K562 (cell line): Measurements from ENCODE around the gene PARD3B. TPM values are rescaled to one million over a fixed set of nuclear protein-coding genes. Genes with fewer than 3 reads are reported as not detected.

ENCODE experiments used
- ATAC-seq: fragments of 200-7000 bp; cut with Tn5 transposase; 3 replicates; pipeline ENCODE4 v1.9.1; 2020; ENCODE audit warnings: moderate library complexity
- BruUV-seq: library from RNA; stranded (reverse); fragments of 400-500 nt; replicated peaks from 2 replicates; lab custom pipeline; 2021; lab: Mats Ljungman, UMichigan
- CTCF ChIA-PET: fragments of 300-600 bp; formaldehyde crosslinking; extraction: SDS; loops from one replicate; lab custom pipeline; 2021; ENCODE audit warnings: low intra/inter-chr PET ratio; lab: Yijun Ruan, JAX
- POLR2A ChIA-PET: fragments of 300-600, 350-650 bp; sonication (Branson Sonifier 250); formaldehyde crosslinking; extraction: SDS; loops from one replicate; lab custom pipeline; 2021; ENCODE audit warnings: antibody characterized with exemption, inconsistent platforms; lab: Yijun Ruan, JAX
- DNase-seq, 4 experiments: peaks; one replicate each; pipeline versions ENCODE4 v3.0.0 to v3.0.0-alpha.2; 2011 to 2018; ENCODE audit warnings: low spot score in 3 of 4, mixed read lengths in 3 of 4; ENCODE audit errors: extremely low read depth in 1 of 4
- FAIRE-seq: peaks from 2 replicates; lab custom pipeline; 2011; peaks lifted over from hg19 to GRCh38; lab: Jason Lieb, UNC
- H2AFZ ChIP-seq: 2 replicates; pipeline ENCODE4 v1.6.0; 2011; ENCODE audit warnings: low read depth, low read length, control low read depth, inconsistent platforms
- H3K27ac ChIP-seq: fragments of 200-600 bp; 3 replicates; pipeline ENCODE4 v1.8.0; 2011; ENCODE audit warnings: low read depth, mild to moderate bottlenecking, control low read depth, inconsistent platforms, low read length, moderate library complexity, mixed read lengths; ENCODE audit errors: extremely low read depth
- H3K27me3 ChIP-seq, 2 experiments: fragments of 300-600 bp in 1 of 2; 2 replicates in 1 of 2; 3 replicates in 1 of 2; pipeline versions ENCODE4 v1.6.0 to v1.8.0; 2011; ENCODE audit warnings: inconsistent platforms in 2 of 2, low read length in 2 of 2, mild to moderate bottlenecking in 1 of 2, mixed read lengths in 1 of 2, moderate library complexity in 1 of 2; ENCODE audit not compliant: control insufficient read depth in 2 of 2, insufficient read depth in 2 of 2
- H3K36me3 ChIP-seq: fragments of 300-600 bp; 3 replicates; pipeline ENCODE4 v1.8.0; 2011; ENCODE audit warnings: mild to moderate bottlenecking, low read length, inconsistent platforms; ENCODE audit not compliant: control insufficient read depth, insufficient read depth
- H3K4me1 ChIP-seq, 2 experiments: fragments of 200-600 bp in 1 of 2; replicated peaks in 1 of 2; 2 replicates in 1 of 2; 3 replicates in 1 of 2; pipeline versions ENCODE4 v1.5.1 to v1.8.0; 2011; ENCODE audit warnings: inconsistent platforms in 2 of 2, low read length in 2 of 2, mild to moderate bottlenecking in 1 of 2, mixed read lengths in 1 of 2, moderate library complexity in 1 of 2; ENCODE audit not compliant: control insufficient read depth in 2 of 2, insufficient read depth in 2 of 2
- H3K4me2 ChIP-seq: 2 replicates; pipeline ENCODE4 v1.6.1; 2011; ENCODE audit warnings: low read length, control low read depth, inconsistent platforms, mixed read lengths; ENCODE audit not compliant: insufficient read depth
- H3K4me3 ChIP-seq: fragments of 200-600 bp; sonication (generic), shearing (Covaris generic); 2 replicates; pipeline ENCODE4 v1.5.1; 2016; ENCODE audit warnings: control low read depth, inconsistent platforms
- H3K79me2 ChIP-seq: fragments of 200-600 bp; 3 replicates; pipeline ENCODE4 v1.8.0; 2011; ENCODE audit warnings: low read length, inconsistent platforms; ENCODE audit not compliant: control insufficient read depth, insufficient read depth
- H3K9ac ChIP-seq, 2 experiments: 2 replicates each; pipeline versions ENCODE4 v1.6.0 to v1.6.1; 2011; ENCODE audit warnings: low read depth in 2 of 2, low read length in 2 of 2, control low read depth in 1 of 2, inconsistent platforms in 1 of 2, mild to moderate bottlenecking in 1 of 2, mixed read lengths in 1 of 2; ENCODE audit not compliant: insufficient read depth in 1 of 2
- H3K9me1 ChIP-seq: one replicate; pipeline ENCODE4 v1.6.0; 2011; ENCODE audit warnings: inconsistent platforms, mild to moderate bottlenecking, low read length, moderate library complexity; ENCODE audit not compliant: control insufficient read depth, insufficient read depth
- H3K9me3 ChIP-seq: replicated peaks from 2 replicates; pipeline ENCODE4 v1.5.1; 2011; ENCODE audit warnings: low read depth, low read length, inconsistent platforms; ENCODE audit not compliant: control insufficient read depth, insufficient read depth
- H4K20me1 ChIP-seq: replicated peaks from 2 replicates; pipeline ENCODE4 v1.6.1; 2011; ENCODE audit warnings: low read length, inconsistent platforms, mixed read lengths; ENCODE audit not compliant: control insufficient read depth, insufficient read depth
- PKNOX1 ChIP-seq: fragments of 450-650 bp; IDR thresholded peaks from 2 replicates; pipeline ENCODE4 v1.6.1; 2016
- RBM22 ChIP-seq: fragments of 200-400 bp; formaldehyde crosslinking; IDR thresholded peaks from 2 replicates; pipeline ENCODE4 v1.6.1; 2018; ENCODE audit warnings: low read length, low read depth; ENCODE audit not compliant: poor library complexity, severe bottlenecking
- ZNF280A ChIP-seq: fragments of 450-650 bp; IDR thresholded peaks from 2 replicates; pipeline ENCODE4 v1.6.1; 2018; ENCODE audit warnings: mild to moderate bottlenecking, low read depth; ENCODE audit not compliant: partially characterized antibody
- WGBS: fragments of 100-300 bp; shearing (Covaris generic); methylation state at CpG from one replicate; pipeline ENCODE4 v1.1.6; 2016; ENCODE audit warnings: low coverage, mixed read lengths; ENCODE audit not compliant: insufficient coverage; ENCODE audit errors: missing lambda C conversion rate; 5-methylcytosine and 5-hydroxymethylcytosine counted together
- in situ Hi-C: fragments of 300-500 bp; cut with MboI; formaldehyde crosslinking; loops from 4 replicates; pipeline ENCODE4 v1.15.0; 2018; ENCODE audit warnings: inconsistent platforms, mixed read lengths
- intact Hi-C: fragments of 100-400 bp; cut with micrococcal nuclease; formaldehyde crosslinking; loops from 2 replicates; pipeline ENCODE4 v1.14.2; 2022
- polyA plus RNA-seq, 8 experiments: library from polyadenylated mRNA; depleted of rRNA in 4 of 8; stranded (reverse) in 5 of 8; unstranded in 3 of 8; fragments of >200 nt; fragmentation: Nextera tagmentation in 2 of 8; fragmentation: Illumina TruSeq in 1 of 8; extraction: Ambion mirVana in 2 of 8; extraction: Trizol in 1 of 8; gene quantifications; 2 replicates each; pipeline versions ENCODE4 v1.2.1 to v1.2.3, GENCODE V29; 2011 to 2014; ENCODE audit warnings: inconsistent platforms in 1 of 8, missing spikeins in 1 of 8
- total RNA-seq, 7 experiments: library from RNA; depleted of rRNA in 6 of 7; stranded (reverse); fragments of >200 nt in 6 of 7; fragmentation: Illumina TruSeq in 2 of 7; extraction: Trizol in 2 of 7; gene quantifications; 2 replicates each; pipeline versions ENCODE4 v1.2.1 to v1.2.3, GENCODE V29; 2011 to 2021; ENCODE audit warnings: low replicate concordance in 1 of 7

PARD3B gene
- total and polyA plus RNA-seq, 9 of the 15 experiments (the other 6 are each of a cell fraction or from before 2014, with no cell fraction given) = 0.15 to 3.0 (median 1.1) TPM

GRCh38 chr2:205643391-205643885, 1098.2 kb downstream of the PARD3B start:
- no peaks in the 10 kb centered on the region for H3K79me2 ChIP-seq
- H4K20me1 ChIP-seq = no peaks in the 10 kb centered on the region
- CTCF ChIA-PET = no interaction called here
- intact Hi-C loops = no loop called here
- no peak overlapping the region for H3K4me3 ChIP-seq
- no peaks in the 10 kb centered on the region for H3K9me1 ChIP-seq
- DNase-seq = no peak
- no peak overlapping the region for H2AFZ ChIP-seq
- no peaks in the 10 kb centered on the region for H3K36me3 ChIP-seq
- no peaks in the 10 kb centered on the region for H3K9me3 ChIP-seq
- peaks cover 0 to 4% of the 10 kb centered on the region in 2 experiments; a peak in 1 of 5 replicates for H3K27me3 ChIP-seq
- in situ Hi-C loops = no loop called here
- ATAC-seq = no peak
- H3K9ac ChIP-seq = no peak overlapping the region
- no peak for FAIRE-seq
- H3K4me2 ChIP-seq = no peak overlapping the region
- H3K27ac ChIP-seq = no peak overlapping the region
- no peaks in the 10 kb centered on the region for H3K4me1 ChIP-seq
- POLR2A ChIA-PET = no interaction called here
- BruUV-seq = no TSS peak
- TF ChIP-seq PKNOX1 (0 out of 2 replicates have a peak, but pooled peaks have one; percentile 12), ZNF280A (no peak), RBM22 (no peak)
- TF ChIP-seq, all 486 proteins: peak for 1
- 0% methylated on average over 7 of the region's 10 CpGs for WGBS
